Liver (tissue), 3 donors: ENCODE measurements around the gene CHAC1.

Experiments used
- CTCF ChIP-seq: fragments of 150-350 bp; IDR thresholded peaks from 2 replicates; pipeline ENCODE4 v1.5.1; 2017; ENCODE audit warnings: improper control_type of control experiment, low read depth, low read length; ENCODE audit not compliant: missing input control
- RAD21 ChIP-seq, 2 donors: IDR thresholded peaks; 2 replicates each; pipeline ENCODE4 v1.6.1; 2016; ENCODE audit warnings: antibody characterized with exemption in 2 of 2, mild to moderate bottlenecking in 2 of 2
- donor health status: healthy.
- donor health status: healthy.

GRCh38 chr15:40958146-40958545 is 4.9 kb downstream of the CHAC1 start:
- TF ChIP-seq CTCF = no peak
- TF ChIP-seq RAD21 (IDR thresholded peaks at IDR 0.05) = no peak
